HCT116 (cell line): Measurements from ENCODE around the gene TENM4. TPM values are rescaled to one million over a fixed set of nuclear protein-coding genes. Genes with fewer than 3 reads are reported as not detected.

Experiments
- ATAC-seq: fragments of 200-7000 bp; cut with Tn5 transposase; 2 replicates; pipeline ENCODE4 v1.9.1; 2020; ENCODE audit warnings: mild to moderate bottlenecking, moderate library complexity
- BruUV-seq: library from RNA; stranded (reverse); fragments of 400-500 nt; replicated peaks from 2 replicates; lab custom pipeline; 2021; lab: Mats Ljungman, UMichigan
- CTCF ChIA-PET: fragments of 300-600 bp; sonication (Branson Sonifier 250); formaldehyde crosslinking; loops from one replicate; lab custom pipeline; 2021; ENCODE audit warnings: antibody characterized with exemption; lab: Charles Lee
- POLR2A ChIA-PET: fragments of 300-600, 350-600 bp; sonication (Branson Sonifier 250); formaldehyde crosslinking; loops from one replicate; lab custom pipeline; 2021; ENCODE audit warnings: antibody characterized with exemption; lab: Charles Lee
- RAD21 ChIA-PET, 2 experiments: fragments of 300-600 bp; sonication (Branson Sonifier 250); formaldehyde crosslinking; loops; one replicate each; lab custom pipeline; 2023; ENCODE audit warnings: low total read pairs in 2 of 2; ENCODE audit not compliant: uncharacterized antibody in 2 of 2, unreplicated experiment in 2 of 2, low non-redundant PET in 1 of 2; lab: Charles Lee
- DNase-seq: peaks from one replicate; pipeline ENCODE4 v3.0.0-alpha.2; 2010; ENCODE audit warnings: low read depth, low spot score
- H2AFZ ChIP-seq: fragments of 200-600 bp; shearing (Covaris generic), sonication (generic); 2 replicates; pipeline ENCODE4 v1.6.1; 2017; ENCODE audit warnings: low read depth, mixed run types, mixed read lengths, antibody characterized with exemption, low read length; ENCODE audit not compliant: poor library complexity, severe bottlenecking
- H3K27ac ChIP-seq: 2 replicates; pipeline ENCODE4 v1.5.1; 2012; ENCODE audit warnings: low read depth, low read length
- H3K27me3 ChIP-seq: fragments of 200-600 bp; sonication (generic); 2 replicates; pipeline ENCODE4 v1.6.1; 2016; ENCODE audit warnings: mixed run types, low read length, mixed read lengths; ENCODE audit not compliant: insufficient read depth
- H3K36me3 ChIP-seq, 2 experiments: fragments of 200-500 bp in 1 of 2; fragments of 200-600 bp in 1 of 2; sonication (Bioruptor generic) in 1 of 2; sonication (generic) in 1 of 2; 2 replicates each; pipeline versions ENCODE4 v1.5.1 to v1.6.1; 2014 to 2016; ENCODE audit warnings: low read length in 2 of 2, inconsistent platforms in 1 of 2, mixed read lengths in 1 of 2, mixed run types in 1 of 2; ENCODE audit not compliant: insufficient read depth in 2 of 2, control insufficient read depth in 1 of 2
- H3K4me1 ChIP-seq, 2 experiments: fragments of 200-600 bp in 1 of 2; sonication (generic) in 1 of 2; 2 replicates each; pipeline versions ENCODE4 v1.5.1 to v1.6.1; 2012 to 2017; ENCODE audit warnings: low read length in 2 of 2, inconsistent platforms in 1 of 2, mild to moderate bottlenecking in 1 of 2, mixed read lengths in 1 of 2, mixed run types in 1 of 2, moderate library complexity in 1 of 2; ENCODE audit not compliant: insufficient read depth in 2 of 2, control insufficient read depth in 1 of 2
- H3K4me2 ChIP-seq: fragments of 200-600 bp; sonication (generic); 2 replicates; pipeline ENCODE4 v1.6.1; 2017; ENCODE audit warnings: mixed run types, low read length, mixed read lengths
- H3K4me3 ChIP-seq, 2 experiments: fragments of 200-600 bp in 1 of 2; sonication (generic) in 1 of 2; replicated peaks in 1 of 2; 2 replicates each; pipeline ENCODE4 v1.5.1; 2011 to 2016; ENCODE audit warnings: low read length in 2 of 2, control low read depth in 1 of 2, low read depth in 1 of 2, mild to moderate bottlenecking in 1 of 2, mixed read lengths in 1 of 2, mixed run types in 1 of 2
- H3K79me2 ChIP-seq: fragments of 200-600 bp; sonication (generic); 2 replicates; pipeline ENCODE4 v1.6.1; 2017; ENCODE audit warnings: mild to moderate bottlenecking, mixed run types, low read length, moderate library complexity, mixed read lengths; ENCODE audit not compliant: insufficient read depth
- H3K9ac ChIP-seq: fragments of 200-600 bp; sonication (generic); 2 replicates; pipeline ENCODE4 v1.6.1; 2016; ENCODE audit warnings: low read length, mixed read lengths
- H3K9me2 ChIP-seq: fragments of 200-600 bp; sonication (generic), shearing (Covaris generic); 2 replicates; pipeline ENCODE4 v1.6.1; 2017; ENCODE audit warnings: mixed run types, mild to moderate bottlenecking, moderate library complexity; ENCODE audit not compliant: insufficient read depth
- H3K9me3 ChIP-seq, 2 experiments: fragments of 200-500 bp in 1 of 2; fragments of 200-600 bp in 1 of 2; sonication (Bioruptor generic) in 1 of 2; sonication (generic) in 1 of 2; 2 replicates each; pipeline ENCODE4 v1.6.1; 2014 to 2017; ENCODE audit warnings: low read length in 2 of 2, mixed read lengths in 2 of 2, inconsistent platforms in 1 of 2, low read depth in 1 of 2, mild to moderate bottlenecking in 1 of 2, mixed run types in 1 of 2, moderate library complexity in 1 of 2; ENCODE audit not compliant: control insufficient read depth in 1 of 2, insufficient read depth in 1 of 2
- H4K20me1 ChIP-seq: fragments of 200-600 bp; sonication (generic), shearing (Covaris generic); 2 replicates; pipeline ENCODE4 v1.6.1; 2017; ENCODE audit warnings: mixed run types, mild to moderate bottlenecking, moderate library complexity; ENCODE audit not compliant: insufficient read depth
- ATF3 ChIP-seq: IDR thresholded peaks from 2 replicates; pipeline ENCODE4 v1.6.1; 2012
- CTCF ChIP-seq, 3 experiments: fragments of 200-600 bp in 1 of 3; sonication (generic) in 1 of 3; IDR thresholded peaks in 2 of 3; conservative IDR thresholded peaks in 1 of 3; 2 replicates each; pipeline ENCODE4 v1.5.1; 2012 to 2017; ENCODE audit warnings: low read depth in 2 of 3, low read length in 2 of 3, antibody characterized with exemption in 1 of 3, borderline replicate concordance in 1 of 3, control low read depth in 1 of 3, mild to moderate bottlenecking in 1 of 3, mixed read lengths in 1 of 3, mixed run types in 1 of 3, moderate library complexity in 1 of 3; ENCODE audit not compliant: insufficient read depth in 1 of 3
- ELF1 ChIP-seq: IDR thresholded peaks from 2 replicates; pipeline ENCODE4 v1.6.1; 2012; ENCODE audit warnings: low read depth, borderline replicate concordance
- POLR2A ChIP-seq: IDR thresholded peaks from 2 replicates; pipeline ENCODE4 v1.7.0; 2011; ENCODE audit warnings: borderline replicate concordance; ENCODE audit not compliant: insufficient read depth, insufficient read length; ENCODE audit errors: extremely low read depth
- RAD21 ChIP-seq: IDR thresholded peaks from 2 replicates; pipeline ENCODE4 v1.6.1; 2012; ENCODE audit warnings: low read depth, mild to moderate bottlenecking
- REST ChIP-seq: IDR thresholded peaks from 2 replicates; pipeline ENCODE4 v1.6.1; 2012; ENCODE audit warnings: low read depth
- SP1 ChIP-seq: IDR thresholded peaks from 2 replicates; pipeline ENCODE4 v1.6.1; 2012; ENCODE audit warnings: low read depth
- SRF ChIP-seq: IDR thresholded peaks from 2 replicates; pipeline ENCODE4 v1.6.1; 2012; ENCODE audit warnings: low read depth
- YY1 ChIP-seq: IDR thresholded peaks from 2 replicates; pipeline ENCODE4 v1.6.1; 2011; ENCODE audit warnings: low read length, low read depth, moderate library complexity, mild to moderate bottlenecking; ENCODE audit not compliant: insufficient replicate concordance; ENCODE audit errors: extremely low read depth
- ZBTB33 ChIP-seq: IDR thresholded peaks from 2 replicates; pipeline ENCODE4 v1.6.1; 2011; ENCODE audit warnings: mild to moderate bottlenecking, low read length, moderate library complexity; ENCODE audit not compliant: insufficient replicate concordance; ENCODE audit errors: extremely low read depth
- ZNF274 ChIP-seq: fragments of 200-500 bp; sonication (Bioruptor generic); IDR thresholded peaks from 2 replicates; pipeline ENCODE4 v1.6.1; 2014; ENCODE audit warnings: mild to moderate bottlenecking, low read depth, low read length, inconsistent platforms
- intact Hi-C: fragments of 100-400 bp; cut with micrococcal nuclease; formaldehyde crosslinking; loops from 2 replicates; pipeline ENCODE4 v1.10.0; 2022
- total RNA-seq: library from RNA; stranded (reverse); gene quantifications from one replicate; pipeline ENCODE4 v1.2.1, GENCODE V29; 2021; ENCODE audit not compliant: unreplicated experiment

The TENM4 gene
- total RNA-seq, 1 experiment from 2014 or later: 0.05 TPM

- Histone ChIP-seq H3K9me3 (no peaks in the 10 kb centered on the region), H3K4me1 (no peaks in the 10 kb centered on the region), H3K27me3 (0 out of 2 replicates have a peak, but pooled peaks cover 15% of the 10 kb centered on the region), H3K27ac (no peak overlapping the region), H3K4me3 (no peak overlapping the region), H3K79me2 (no peaks in the 10 kb centered on the region), H3K9me2 (no peaks in the 10 kb centered on the region), H3K36me3 (no peaks in the 10 kb centered on the region), H4K20me1 (no peaks in the 10 kb centered on the region), H3K4me2 (no peak overlapping the region), H2AFZ (no peak overlapping the region), H3K9ac (no peak overlapping the region)
- ChIA-PET CTCF (no interaction called here), RAD21 (no interaction called here), POLR2A (no interaction called here)
- TF ChIP-seq RAD21 (no peak), SP1 (no peak), SRF (no peak), ZBTB33 (no peak), REST (no peak), POLR2A (no peak), YY1 (no peak), ATF3 (no peak), ELF1 (no peak), CTCF (IDR thresholded peaks at IDR 0.05 in 2 of 3, conservative IDR thresholded peaks at IDR 0.05 in 1 of 3; ENCODE audit: borderline replicate concordance in 1 of 3, insufficient read depth in 1 of 3, low read depth in 2 of 3, low read length in 2 of 3) (no peak), ZNF274 (no peak)
- intact Hi-C loops: no loop called here
- no peak for DNase-seq
- BruUV-seq: no TSS peak
- no peak for ATAC-seq
Measured at GRCh38 chr11:79264284-79264683, 176.5 kb downstream of the TENM4 start.
